K562 (cell line): ENCODE results near the gene SIRPB2. TPM values are rescaled to one million over a fixed set of nuclear protein-coding genes. Genes with fewer than 3 reads are reported as not detected.

ENCODE experiments used
- E2F5 ChIP-seq: sonication (generic); formaldehyde crosslinking; IDR thresholded peaks from 2 replicates; pipeline ENCODE4 v1.8.0; 2022; ENCODE audit warnings: mild to moderate bottlenecking, missing genetic modification reagents
- NKRF ChIP-seq: fragments of 450-650 bp; IDR thresholded peaks from 2 replicates; pipeline ENCODE4 v1.6.1; 2016; ENCODE audit warnings: borderline replicate concordance
- PCBP1 ChIP-seq: fragments of 200-400 bp; formaldehyde crosslinking; IDR thresholded peaks from 2 replicates; pipeline ENCODE4 v1.6.1; 2018; ENCODE audit warnings: mild to moderate bottlenecking, low read depth, low read length; ENCODE audit not compliant: poor library complexity, severe bottlenecking
- PRDM10 ChIP-seq: fragments of 450-650 bp; IDR thresholded peaks from 2 replicates; pipeline ENCODE4 v1.6.1; 2018; ENCODE audit not compliant: partially characterized antibody
- SP1 ChIP-seq: sonication (generic); formaldehyde crosslinking; IDR thresholded peaks from 2 replicates; pipeline ENCODE4 v1.8.1; 2022; ENCODE audit warnings: mild to moderate bottlenecking, missing genetic modification reagents
- STAG1 ChIP-seq: sonication (generic); formaldehyde crosslinking; IDR thresholded peaks from 2 replicates; pipeline ENCODE4 v1.5.0; 2020; ENCODE audit warnings: missing genetic modification reagents, borderline replicate concordance
- TCFL5 ChIP-seq: fragments of 250-450 bp; sonication (Bioruptor Pico); conservative IDR thresholded peaks from 2 replicates; pipeline ENCODE4 v1.6.1; 2021; ENCODE audit warnings: mild to moderate bottlenecking, moderate library complexity, matching md5 sums
- ZBTB9 ChIP-seq: fragments of 450-650 bp; formaldehyde crosslinking; IDR thresholded peaks from 2 replicates; pipeline ENCODE4 v1.4.0; 2020; ENCODE audit warnings: mild to moderate bottlenecking, moderate library complexity
- ZFP91 ChIP-seq: sonication (generic); formaldehyde crosslinking; IDR thresholded peaks from 2 replicates; pipeline ENCODE4 v1.8.0; 2022; ENCODE audit warnings: mild to moderate bottlenecking, missing genetic modification reagents
- ZNF395 ChIP-seq: fragments of 200-800 bp; sonication (Bioruptor generic); IDR thresholded peaks from 2 replicates; pipeline ENCODE4 v1.6.1; 2017; ENCODE audit warnings: missing genetic modification characterization, missing compliant biosample characterization
- ZNF740 ChIP-seq, 3 experiments: fragments of 200-800 bp in 1 of 3; sonication (Bioruptor generic) in 1 of 3; sonication (generic) in 1 of 3; formaldehyde crosslinking in 1 of 3; IDR thresholded peaks; 2 replicates each; pipeline versions ENCODE4 v1.6.1 to v1.8.0; 2016 to 2022; ENCODE audit warnings: mild to moderate bottlenecking in 2 of 3, missing compliant biosample characterization in 2 of 3, missing genetic modification characterization in 2 of 3, missing genetic modification reagents in 1 of 3
- polyA plus RNA-seq, 8 experiments: library from polyadenylated mRNA; depleted of rRNA in 4 of 8; stranded (reverse) in 5 of 8; unstranded in 3 of 8; fragments of >200 nt; fragmentation: Nextera tagmentation in 2 of 8; fragmentation: Illumina TruSeq in 1 of 8; extraction: Ambion mirVana in 2 of 8; extraction: Trizol in 1 of 8; gene quantifications; 2 replicates each; pipeline versions ENCODE4 v1.2.1 to v1.2.3, GENCODE V29; 2011 to 2014; ENCODE audit warnings: inconsistent platforms in 1 of 8, missing spikeins in 1 of 8
- total RNA-seq, 7 experiments: library from RNA; depleted of rRNA in 6 of 7; stranded (reverse); fragments of >200 nt in 6 of 7; fragmentation: Illumina TruSeq in 2 of 7; extraction: Trizol in 2 of 7; gene quantifications; 2 replicates each; pipeline versions ENCODE4 v1.2.1 to v1.2.3, GENCODE V29; 2011 to 2021; ENCODE audit warnings: low replicate concordance in 1 of 7

The SIRPB2 gene
- total and polyA plus RNA-seq, 9 of the 15 experiments (the other 6 are each of a cell fraction or from before 2014, with no cell fraction given), result 0.07 TPM; not detected in 7

GRCh38 chr20:1466211-1467081, 24.8 kb downstream of the SIRPB2 start, which contains the start of gene NSFL1C (continued):
- TF ChIP-seq SP1 (CRISPR knock-in tag), result peak; percentile 91
- peak; percentile 77 for TF ChIP-seq ZFP91
- TF ChIP-seq PCBP1, result peak; percentile 83
- peak; percentile 82; the same call in 1 of the 2 replicates for TF ChIP-seq ZNF740 (CRISPR knock-in tag; IDR thresholded peaks at IDR 0.05)
- TF ChIP-seq ZNF740 (tag; IDR thresholded peaks at IDR 0.05), result no peak
- no peak for TF ChIP-seq TCFL5 (CRISPR knock-in tag)
- peak; percentile 55; the same call in 1 of the 2 replicates for TF ChIP-seq ZBTB9
- TF ChIP-seq E2F5 (CRISPR knock-in tag), result peak; percentile 96
- TF ChIP-seq NKRF, result peak; percentile 90; the same call in 1 of the 2 replicates
- peak; percentile 45; the same call in 1 of the 2 replicates for TF ChIP-seq STAG1 (CRISPR knock-in tag)
- TF ChIP-seq ZNF395 (CRISPR knock-in tag), result no peak
- TF ChIP-seq PRDM10, result no peak
